ENCODE data around the gene CCDC178. TPM values are rescaled to one million over a fixed set of nuclear protein-coding genes. Genes with fewer than 3 reads are reported as not detected.

CCDC178 gene
- total and polyA plus RNA-seq, 2 of the 4 experiments (the other 2 are of a cell fraction), result not detected

DNA sequence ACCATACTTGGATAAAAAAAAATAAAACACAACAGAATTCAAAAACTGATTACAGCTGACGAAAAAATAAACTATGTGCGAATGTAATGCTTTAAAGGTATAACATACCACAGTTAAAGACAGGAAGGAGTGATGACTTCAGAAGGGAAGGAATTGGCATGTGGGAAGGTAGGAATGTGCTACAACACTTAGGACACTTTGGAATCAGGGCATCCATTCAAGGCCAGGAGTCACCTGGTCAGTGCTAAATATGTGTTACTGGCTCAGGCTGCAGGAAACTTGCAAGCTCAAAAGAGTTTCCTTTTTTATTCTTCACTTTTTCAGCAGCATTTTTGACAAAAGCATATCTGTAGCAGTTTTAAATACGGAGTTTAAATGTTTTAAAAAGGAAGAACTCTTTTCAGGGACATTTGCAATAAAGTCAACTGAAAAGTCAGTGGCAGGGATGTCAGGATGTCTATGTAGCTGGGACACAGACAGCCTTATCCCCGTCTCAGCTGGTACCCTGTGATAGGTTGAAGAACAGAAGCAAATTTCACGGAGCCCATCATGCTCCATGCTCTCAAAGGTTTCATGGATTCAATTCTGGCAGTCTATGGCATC, 529.7 kb downstream of the CCDC178 start:
- WGBS, 2 experiments (ENCODE audit: extremely low coverage in 2 of 2, insufficient read length in 1 of 2), result no CpG with 5 or more reads among the region's 5 CpGs
- H3K4ac ChIP-seq (ENCODE audit: low read depth, low read length), result no peak overlapping the region
- no peak overlapping the region for H3K23ac ChIP-seq (ENCODE audit: low read depth, low read length)
- TF ChIP-seq, protein P1, sequence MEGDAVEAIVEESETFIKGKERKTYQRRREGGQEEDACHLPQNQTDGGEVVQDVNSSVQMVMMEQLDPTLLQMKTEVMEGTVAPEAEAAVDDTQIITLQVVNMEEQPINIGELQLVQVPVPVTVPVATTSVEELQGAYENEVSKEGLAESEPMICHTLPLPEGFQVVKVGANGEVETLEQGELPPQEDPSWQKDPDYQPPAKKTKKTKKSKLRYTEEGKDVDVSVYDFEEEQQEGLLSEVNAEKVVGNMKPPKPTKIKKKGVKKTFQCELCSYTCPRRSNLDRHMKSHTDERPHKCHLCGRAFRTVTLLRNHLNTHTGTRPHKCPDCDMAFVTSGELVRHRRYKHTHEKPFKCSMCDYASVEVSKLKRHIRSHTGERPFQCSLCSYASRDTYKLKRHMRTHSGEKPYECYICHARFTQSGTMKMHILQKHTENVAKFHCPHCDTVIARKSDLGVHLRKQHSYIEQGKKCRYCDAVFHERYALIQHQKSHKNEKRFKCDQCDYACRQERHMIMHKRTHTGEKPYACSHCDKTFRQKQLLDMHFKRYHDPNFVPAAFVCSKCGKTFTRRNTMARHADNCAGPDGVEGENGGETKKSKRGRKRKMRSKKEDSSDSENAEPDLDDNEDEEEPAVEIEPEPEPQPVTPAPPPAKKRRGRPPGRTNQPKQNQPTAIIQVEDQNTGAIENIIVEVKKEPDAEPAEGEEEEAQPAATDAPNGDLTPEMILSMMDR (conservative IDR thresholded peaks at IDR 0.05; ENCODE audit: low read depth, low read length), result no peak
- no peak for TF ChIP-seq RAD21 (IDR thresholded peaks at IDR 0.05; ENCODE audit: low read length)
- TF ChIP-seq CEBPB (IDR thresholded peaks at IDR 0.05; ENCODE audit: low read depth, low read length), result no peak
- no peak for TF ChIP-seq RFX5 (IDR thresholded peaks at IDR 0.05; ENCODE audit: low read depth, low read length)
- no peak for TF ChIP-seq NFE2L2 (IDR thresholded peaks at IDR 0.05; ENCODE audit: low read depth, low read length)
- no peak for TF ChIP-seq RCOR1 (IDR thresholded peaks at IDR 0.05; ENCODE audit: insufficient replicate concordance, low read length)
- TF ChIP-seq, protein P2, sequence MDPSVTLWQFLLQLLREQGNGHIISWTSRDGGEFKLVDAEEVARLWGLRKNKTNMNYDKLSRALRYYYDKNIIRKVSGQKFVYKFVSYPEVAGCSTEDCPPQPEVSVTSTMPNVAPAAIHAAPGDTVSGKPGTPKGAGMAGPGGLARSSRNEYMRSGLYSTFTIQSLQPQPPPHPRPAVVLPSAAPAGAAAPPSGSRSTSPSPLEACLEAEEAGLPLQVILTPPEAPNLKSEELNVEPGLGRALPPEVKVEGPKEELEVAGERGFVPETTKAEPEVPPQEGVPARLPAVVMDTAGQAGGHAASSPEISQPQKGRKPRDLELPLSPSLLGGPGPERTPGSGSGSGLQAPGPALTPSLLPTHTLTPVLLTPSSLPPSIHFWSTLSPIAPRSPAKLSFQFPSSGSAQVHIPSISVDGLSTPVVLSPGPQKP (IDR thresholded peaks at IDR 0.05; ENCODE audit: borderline replicate concordance, low read depth, low read length), result no peak
- TF ChIP-seq SMC3 (IDR thresholded peaks at IDR 0.05; ENCODE audit: low read depth, low read length), result no peak
- TF ChIP-seq, protein P3, sequence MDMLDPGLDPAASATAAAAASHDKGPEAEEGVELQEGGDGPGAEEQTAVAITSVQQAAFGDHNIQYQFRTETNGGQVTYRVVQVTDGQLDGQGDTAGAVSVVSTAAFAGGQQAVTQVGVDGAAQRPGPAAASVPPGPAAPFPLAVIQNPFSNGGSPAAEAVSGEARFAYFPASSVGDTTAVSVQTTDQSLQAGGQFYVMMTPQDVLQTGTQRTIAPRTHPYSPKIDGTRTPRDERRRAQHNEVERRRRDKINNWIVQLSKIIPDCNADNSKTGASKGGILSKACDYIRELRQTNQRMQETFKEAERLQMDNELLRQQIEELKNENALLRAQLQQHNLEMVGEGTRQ (IDR thresholded peaks at IDR 0.05; ENCODE audit: low read depth, low read length), result no peak
- no peak for TF ChIP-seq MXI1 (IDR thresholded peaks at IDR 0.05; ENCODE audit: borderline replicate concordance, low read depth, low read length)
- no peak for TF ChIP-seq POLR2A (IDR thresholded peaks at IDR 0.05; ENCODE audit: low read depth, low read length)
- no peak for TF ChIP-seq BHLHE40 (IDR thresholded peaks at IDR 0.05; ENCODE audit: low read depth, low read length)
- no peak for TF ChIP-seq CHD1 (IDR thresholded peaks at IDR 0.05; ENCODE audit: low read depth, low read length)
- no peak for TF ChIP-seq FOS (IDR thresholded peaks at IDR 0.05; ENCODE audit: low read depth, low read length)
- no peak for TF ChIP-seq MAFK (IDR thresholded peaks at IDR 0.05; ENCODE audit: low read depth, low read length)
- TF ChIP-seq MAZ (IDR thresholded peaks at IDR 0.05; ENCODE audit: borderline replicate concordance, low read depth, low read length), result no peak
- DNase-seq, result no peak
- no peaks in the 10 kb centered on the region for H3K9me3 ChIP-seq (ENCODE audit: control insufficient read depth, insufficient read depth, low read length)
- no peak overlapping the region for H3K14ac ChIP-seq (replicated peaks; ENCODE audit: low read depth, low read length)
- H3K36me3 ChIP-seq (ENCODE audit: control insufficient read depth, insufficient read depth, low read length), result no peaks in the 10 kb centered on the region
- no peak overlapping the region for H2BK120ac ChIP-seq (ENCODE audit: low read depth, low read length)
- H3K56ac ChIP-seq (ENCODE audit: extremely low read depth, insufficient read depth, low read length), result no peak overlapping the region
- H4K5ac ChIP-seq (ENCODE audit: low read depth, low read length), result no peak overlapping the region
- intact Hi-C loops (cut with micrococcal nuclease) (no loop called here), in situ Hi-C loops (cut with MboI; ENCODE audit: low sequenced_read_pairs) (no loop called here), dilution Hi-C loops (cut with HindIII; ENCODE audit: low sequenced_read_pairs, unreplicated experiment) (no loop called here)
- H3K9me1 ChIP-seq (ENCODE audit: insufficient read depth, low read length), result no peaks in the 10 kb centered on the region
- H3K79me1 ChIP-seq (ENCODE audit: low read depth in 1 of 2, low read length in 2 of 2), result no peaks in the 10 kb centered on the region
- no peaks in the 10 kb centered on the region for H3K4me1 ChIP-seq (ENCODE audit: control insufficient read depth, insufficient read depth, low read length)
- no TSS peak for BruUV-seq (replicated peaks)
- H4K8ac ChIP-seq (ENCODE audit: low read depth in 2 of 2, low read length in 2 of 2), result no peak overlapping the region
- no peak overlapping the region for H2AK5ac ChIP-seq (ENCODE audit: low read depth, low read length)
- no peak overlapping the region for H4K91ac ChIP-seq (ENCODE audit: insufficient read depth, low read depth, low read length)
- ATAC-seq (ENCODE audit: low read depth), result no peak
- no peaks in the 10 kb centered on the region for H3K27me3 ChIP-seq (ENCODE audit: control insufficient read depth, insufficient read depth, low read length)
- H2AK9ac ChIP-seq (replicated peaks; ENCODE audit: low read depth, low read length, poor library complexity), result no peak overlapping the region
- no peak overlapping the region for H2BK15ac ChIP-seq (ENCODE audit: low read depth, low read length)
- H2BK5ac ChIP-seq (ENCODE audit: low read depth, low read length, poor library complexity, severe bottlenecking), result no peak overlapping the region
- H3K27ac ChIP-seq (ENCODE audit: insufficient read depth, low read length), result no peak overlapping the region
- no peak overlapping the region for H2AFZ ChIP-seq (replicated peaks; ENCODE audit: low read length, poor library complexity)
- no peaks in the 10 kb centered on the region for H4K20me1 ChIP-seq (ENCODE audit: insufficient read depth, low read length)
- H2BK20ac ChIP-seq (ENCODE audit: low read depth, low read length), result no peak overlapping the region
- ChIA-PET POLR2A (ENCODE audit: unreplicated experiment) (no interaction called here), CTCF (no interaction called here)
- no peak overlapping the region for H3K18ac ChIP-seq (ENCODE audit: low read depth, low read length)
- no peak overlapping the region for H3K9ac ChIP-seq (ENCODE audit: low read depth, low read length)
- no peak overlapping the region for H3K4me3 ChIP-seq (ENCODE audit: insufficient read depth, low read depth, low read length)
- H3K4me2 ChIP-seq (ENCODE audit: low read depth, low read length), result no peak overlapping the region
